Kidney (tissue), 14 donors: Measurements from ENCODE around the gene SORCS2. TPM values are rescaled to one million over a fixed set of nuclear protein-coding genes. Genes with fewer than 3 reads are reported as not detected.
A peak's percentile ranks its signal among the peaks of the same experiment; 100 is the strongest.

Experiments
- DNase-seq, 5 donors: peaks; one replicate each; pipeline ENCODE4 v3.0.0-alpha.2; 2013 to 2020
- FAIRE-seq: peaks from 2 replicates; lab custom pipeline; 2012; peaks lifted over from hg19 to GRCh38; lab: Jason Lieb, UNC
- H3K27ac ChIP-seq, 2 donors: one replicate each; pipeline ENCODE4 v1.7.0; 2013; ENCODE audit warnings: low read depth in 2 of 2, low read length in 2 of 2, inconsistent platforms in 1 of 2
- H3K27me3 ChIP-seq: one replicate; pipeline ENCODE4 v1.7.1; 2013; ENCODE audit warnings: low read length, inconsistent platforms; ENCODE audit not compliant: control insufficient read depth, insufficient read depth
- H3K36me3 ChIP-seq, 3 donors: one replicate each; pipeline versions ENCODE4 v1.7.0 to v1.7.1; 2013; ENCODE audit warnings: low read length in 3 of 3, control low read depth in 1 of 3, inconsistent platforms in 1 of 3; ENCODE audit not compliant: insufficient read depth in 3 of 3, control insufficient read depth in 2 of 3
- H3K4me1 ChIP-seq, 3 donors: one replicate each; pipeline versions ENCODE4 v1.7.0 to v1.7.1; 2013; ENCODE audit warnings: low read length in 3 of 3, inconsistent platforms in 1 of 3, low read depth in 1 of 3; ENCODE audit not compliant: control insufficient read depth in 2 of 3, insufficient read depth in 2 of 3
- H3K4me3 ChIP-seq, 3 donors: one replicate each; pipeline versions ENCODE4 v1.7.0 to v1.8.1; 2013; ENCODE audit warnings: low read length in 3 of 3, control low read depth in 1 of 3, inconsistent platforms in 1 of 3
- H3K9ac ChIP-seq, 3 donors: one replicate each; pipeline versions ENCODE4 v1.7.0 to v1.7.1; 2013; ENCODE audit warnings: low read length in 3 of 3, control low read depth in 1 of 3, inconsistent platforms in 1 of 3
- H3K9me3 ChIP-seq, 3 donors: one replicate each; pipeline versions ENCODE4 v1.7.0 to v1.7.1; 2013; ENCODE audit warnings: low read length in 3 of 3, control low read depth in 1 of 3, inconsistent platforms in 1 of 3; ENCODE audit not compliant: control insufficient read depth in 2 of 3, insufficient read depth in 1 of 3
- CTCF ChIP-seq: IDR thresholded peaks from 3 replicates; pipeline ENCODE4 v1.5.1; 2012; ENCODE audit warnings: mild to moderate bottlenecking, moderate library complexity, borderline replicate concordance; ENCODE audit not compliant: insufficient read depth; ENCODE audit errors: extremely low read depth
- intact Hi-C: fragments of 100-400 bp; cut with DNase I; formaldehyde crosslinking; loops from one replicate; pipeline ENCODE4 v1.11.1; 2022
- polyA plus RNA-seq: library from polyadenylated mRNA; stranded (reverse); fragments of 350-450 nt; fragmentation: Illumina TruSeq; extraction: RNeasy Lipid Tissue Mini Kit (QIAGEN cat#74804); gene quantifications from one replicate; pipeline ENCODE4 v1.2.3, GENCODE V29; 2014; ENCODE audit warnings: low read depth, low replicate concordance; ENCODE audit not compliant: insufficient read depth
- total RNA-seq: library from RNA; stranded (reverse); fragmentation: NEBNext Ultra II Directional; extraction: Animal tissue kit (Norgen Biotek cat#: 25700); gene quantifications from one replicate; pipeline ENCODE4 v1.2.1, GENCODE V29; 2021
- donor health status: control.
- donor health status: control.
- donor health status: control.
- donor health status: control.
- donor health status: control.
- donor health status: DM: yes; HTN: yes; CAD: no.
- donor health status: Normal renal cell carcinoma (clear cell type).

The SORCS2 gene
- total and polyA plus RNA-seq, 2 donors from 2014 or later, result 6.1 to 9.1 TPM

GRCh38 chr4:7705062-7705461 is 512.7 kb downstream of the SORCS2 start:
- Histone ChIP-seq H3K27me3 (no peaks in the 10 kb centered on the region), H3K9me3 (no peaks in the 10 kb centered on the region), H3K9ac (no peak overlapping the region), H3K36me3 (no peaks in the 10 kb centered on the region), H3K4me3 (no peak overlapping the region), H3K27ac (no peak overlapping the region), H3K4me1 (no peaks in the 10 kb centered on the region)
- TF ChIP-seq CTCF, result no peak
- DNase-seq (peak in 1 of 5 donors; percentile 51), FAIRE-seq (no peak)
- intact Hi-C loops, result no loop called here

- intact Hi-C loops, result no loop called here
- peak in 1 of 5 donors; percentile 46 for DNase-seq
- Histone ChIP-seq H3K9ac (no peak overlapping the region), H3K4me3 (no peak overlapping the region), H3K9me3 (no peaks in the 10 kb centered on the region), H3K4me1 (no peaks in the 10 kb centered on the region), H3K27me3 (no peaks in the 10 kb centered on the region), H3K27ac (no peak overlapping the region), H3K36me3 (no peaks in the 10 kb centered on the region)
- FAIRE-seq, result no peak
- TF ChIP-seq CTCF, result no peak
These were observed 513.3 kb downstream of the SORCS2 start for GRCh38 chr4:7705593-7705992.

- H3K27ac ChIP-seq, result no peak overlapping the region
- DNase-seq, result no peak
- H3K9ac ChIP-seq, result no peak overlapping the region
- H3K4me1 ChIP-seq, result no peaks in the 10 kb centered on the region
- H3K9me3 ChIP-seq, result no peaks in the 10 kb centered on the region
- H3K4me3 ChIP-seq, result no peak overlapping the region
- H3K27me3 ChIP-seq, result no peaks in the 10 kb centered on the region
- no peak for TF ChIP-seq CTCF
- FAIRE-seq, result no peak
- H3K36me3 ChIP-seq, result no peaks in the 10 kb centered on the region
- intact Hi-C loops, result no loop called here
These were observed 515.9 kb downstream of the SORCS2 start for GRCh38 chr4:7708238-7708637.

- Histone ChIP-seq H3K27me3 (no peaks in the 10 kb centered on the region), H3K9ac (no peak overlapping the region), H3K4me3 (no peak overlapping the region), H3K4me1 (no peaks in the 10 kb centered on the region), H3K36me3 (no peaks in the 10 kb centered on the region), H3K9me3 (no peaks in the 10 kb centered on the region), H3K27ac (no peak overlapping the region)
- DNase-seq (no peak), FAIRE-seq (no peak)
- no peak for TF ChIP-seq CTCF
- intact Hi-C loops, result no loop called here
These were observed 516.6 kb downstream of the SORCS2 start for GRCh38 chr4:7708981-7709380.
